Sciatic nerve (tissue), 2 donors: ENCODE data around the gene DCANP1. TPM values are rescaled to one million over a fixed set of nuclear protein-coding genes. Genes with fewer than 3 reads are reported as not detected.
A peak's percentile ranks its signal among the peaks of the same experiment; 100 is the strongest.

Source experiments
- ATAC-seq: fragments of 200-7000 bp; cut with Tn5 transposase; one replicate; pipeline ENCODE4 v1.9.1; 2020; ENCODE audit warnings: mild to moderate bottlenecking, moderate library complexity
- DNase-seq: peaks from one replicate; pipeline ENCODE4 v3.0.0-alpha.2; 2020; ENCODE audit warnings: low spot score
- intact Hi-C: fragments of 100-400 bp; cut with DNase I; formaldehyde crosslinking; loops from one replicate; pipeline ENCODE4 v1.14.2; 2022
- total RNA-seq: library from RNA; stranded (reverse); fragmentation: NEBNext Ultra II Directional; extraction: Animal tissue kit (Norgen Biotek cat#: 25700); gene quantifications from one replicate; pipeline ENCODE4 v1.2.1, GENCODE V29; 2021
- donor health status: DM: no; HTN: no; CAD: no.
- donor health status: DM: no; HTN: no; CAD: no.

The DCANP1 gene
- total RNA-seq, 1 donor from 2014 or later = not detected

GRCh38 chr5:135445306-135445985 is 1.7 kb downstream of the DCANP1 start:
- DNase-seq = no peak
- intact Hi-C loops = no loop called here

GRCh38 chr5:135444881-135445280 is 2.3 kb downstream of the DCANP1 start:
- DNase-seq (no peak), ATAC-seq (no peak)
- intact Hi-C loops = no loop called here

More at GRCh38 chr5:135445306-135445985, 1.7 kb downstream of the DCANP1 start:
- no peak for ATAC-seq

GRCh38 chr5:135444360-135444759 is 2.8 kb downstream of the DCANP1 start:
- ATAC-seq (no peak), DNase-seq (no peak)
- intact Hi-C loops = no loop called here

GRCh38 chr5:135443161-135443960 is 3.8 kb downstream of the DCANP1 start:
- no peak for ATAC-seq

GRCh38 chr5:135442431-135443160 is 4.6 kb downstream of the DCANP1 start:
- DNase-seq (no peak), ATAC-seq (no peak)
- intact Hi-C loops = no loop called here

More at GRCh38 chr5:135443161-135443960, 3.8 kb downstream of the DCANP1 start:
- no peak for DNase-seq
- intact Hi-C loops = no loop called here

GRCh38 chr5:135441919-135442318 is 5.2 kb downstream of the DCANP1 start:
- no peak for ATAC-seq
- DNase-seq = no peak
- intact Hi-C loops = no loop called here

GRCh38 chr5:135441350-135441831 is 5.8 kb downstream of the DCANP1 start:
- ATAC-seq (no peak), DNase-seq (no peak)
- intact Hi-C loops = no loop called here

GRCh38 chr5:135440916-135441315 is 6.2 kb downstream of the DCANP1 start:
- ATAC-seq (peak; percentile 23), DNase-seq (no peak)
- intact Hi-C loops = no loop called here

GRCh38 chr5:135439231-135440205 is 7.6 kb downstream of the DCANP1 start:
- DNase-seq (no peak), ATAC-seq (peak; percentile 48)
- intact Hi-C loops = no loop called here

- intact Hi-C loops = no loop called here
Measured at GRCh38 chr5:135438636-135439221, 8.4 kb downstream of the DCANP1 start.

GRCh38 chr5:135437796-135438560 is 9.2 kb downstream of the DCANP1 start:
- intact Hi-C loops = no loop called here
- peak; percentile 13 for ATAC-seq
- peak; percentile 79 for DNase-seq

More at GRCh38 chr5:135438636-135439221, 8.4 kb downstream of the DCANP1 start:
- DNase-seq (no peak), ATAC-seq (no peak)

GRCh38 chr5:135437422-135437795 is 9.7 kb downstream of the DCANP1 start:
- ATAC-seq = no peak
- intact Hi-C loops = no loop called here
- DNase-seq = no peak

GRCh38 chr5:135436951-135437418 is 10.2 kb downstream of the DCANP1 start:
- no peak for DNase-seq
- intact Hi-C loops = no loop called here
- no peak for ATAC-seq

- no peak for DNase-seq
- intact Hi-C loops = no loop called here
- no peak for ATAC-seq
Measured at GRCh38 chr5:135435467-135436330, 11.4 kb downstream of the DCANP1 start.

- ATAC-seq = no peak
- intact Hi-C loops = no loop called here
Measured at GRCh38 chr5:135434591-135435466, 12.3 kb downstream of the DCANP1 start.

More at GRCh38 chr5:135434591-135435466, 12.3 kb downstream of the DCANP1 start:
- no peak for DNase-seq
